Stimulated activated CD4-positive, alpha-beta T cell treated with anti-CD3 and anti-CD28 coated beads, Interleukin-4, amount 100 ng/mL, for 4 hours (primary cell): Measurements from ENCODE around the gene NEUROG3.
"Not testable (repeated sequence)": the region's sequence is repeated elsewhere in the genome, so short reads cannot be mapped to it uniquely, and the experiment has no call there.

Experiments used
- DNase-seq, 2 experiments: peaks; one replicate each; pipeline ENCODE4 v3.0.0-alpha.2; 2020

NEUROG3 gene

DNA sequence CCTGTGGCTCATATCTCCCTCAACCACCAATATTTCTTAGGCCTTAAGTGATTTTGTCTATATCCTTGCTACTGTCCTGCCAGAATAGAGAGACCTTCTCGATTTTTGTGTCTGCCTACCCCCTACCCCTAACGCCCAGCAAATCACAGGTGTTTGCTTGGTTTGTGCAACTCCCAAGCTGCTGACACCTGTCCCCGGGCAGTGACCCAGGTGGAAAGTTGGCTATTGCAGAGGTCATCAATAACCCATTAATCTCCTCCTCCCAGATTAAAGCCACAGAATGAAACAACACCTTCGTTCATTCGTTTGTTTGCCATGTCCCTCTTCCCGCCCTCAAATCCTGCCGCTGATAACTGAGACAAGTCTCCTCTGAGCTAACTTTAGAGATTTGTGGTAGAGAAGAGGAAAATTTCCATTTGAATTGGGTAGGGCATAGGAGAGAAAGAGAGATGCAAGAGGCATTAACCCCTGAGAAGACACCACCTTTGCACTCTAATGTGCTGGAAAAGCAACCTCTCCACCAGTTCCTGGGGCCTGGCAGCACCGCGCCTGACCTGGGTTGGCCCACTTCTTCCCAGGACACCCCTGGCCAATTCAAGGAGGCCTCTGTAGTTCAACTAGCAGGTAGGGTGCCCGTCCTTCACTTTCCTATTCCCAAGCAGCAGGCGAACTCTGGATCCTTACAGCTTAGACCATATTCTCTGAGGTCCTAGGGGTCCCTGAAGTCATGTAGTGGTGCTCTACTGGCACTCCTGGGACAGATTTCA lies 3.0 kb downstream of the NEUROG3 start:
- DNase-seq, result no peak

DNA sequence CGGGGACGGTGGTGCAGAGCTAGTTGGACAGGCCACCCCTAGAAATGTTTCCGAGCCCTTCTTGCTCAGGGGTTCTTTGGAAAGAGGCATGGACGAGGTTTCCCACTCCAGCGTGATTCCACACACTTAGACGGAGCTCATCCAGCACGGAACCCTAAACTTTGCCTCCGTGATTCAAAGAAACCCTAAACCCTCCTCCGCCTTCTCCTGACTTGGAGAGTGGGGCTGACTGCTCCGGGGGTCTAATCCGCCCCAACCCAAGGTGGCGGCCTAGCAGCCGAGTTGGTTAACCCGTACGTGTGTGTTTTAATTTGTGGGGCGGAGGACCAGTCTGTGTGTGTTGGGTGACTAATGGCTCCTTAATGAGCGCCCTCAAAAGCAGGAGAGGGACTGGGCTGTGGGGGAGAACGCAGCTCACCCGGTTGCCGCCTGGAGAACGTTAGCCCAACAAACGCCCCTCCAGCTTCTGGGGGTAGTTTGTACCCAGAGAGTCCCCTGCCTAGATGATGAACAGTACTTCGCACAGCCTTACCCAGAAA lies 3.8 kb downstream of the NEUROG3 start:
- DNase-seq, result no peak

DNA sequence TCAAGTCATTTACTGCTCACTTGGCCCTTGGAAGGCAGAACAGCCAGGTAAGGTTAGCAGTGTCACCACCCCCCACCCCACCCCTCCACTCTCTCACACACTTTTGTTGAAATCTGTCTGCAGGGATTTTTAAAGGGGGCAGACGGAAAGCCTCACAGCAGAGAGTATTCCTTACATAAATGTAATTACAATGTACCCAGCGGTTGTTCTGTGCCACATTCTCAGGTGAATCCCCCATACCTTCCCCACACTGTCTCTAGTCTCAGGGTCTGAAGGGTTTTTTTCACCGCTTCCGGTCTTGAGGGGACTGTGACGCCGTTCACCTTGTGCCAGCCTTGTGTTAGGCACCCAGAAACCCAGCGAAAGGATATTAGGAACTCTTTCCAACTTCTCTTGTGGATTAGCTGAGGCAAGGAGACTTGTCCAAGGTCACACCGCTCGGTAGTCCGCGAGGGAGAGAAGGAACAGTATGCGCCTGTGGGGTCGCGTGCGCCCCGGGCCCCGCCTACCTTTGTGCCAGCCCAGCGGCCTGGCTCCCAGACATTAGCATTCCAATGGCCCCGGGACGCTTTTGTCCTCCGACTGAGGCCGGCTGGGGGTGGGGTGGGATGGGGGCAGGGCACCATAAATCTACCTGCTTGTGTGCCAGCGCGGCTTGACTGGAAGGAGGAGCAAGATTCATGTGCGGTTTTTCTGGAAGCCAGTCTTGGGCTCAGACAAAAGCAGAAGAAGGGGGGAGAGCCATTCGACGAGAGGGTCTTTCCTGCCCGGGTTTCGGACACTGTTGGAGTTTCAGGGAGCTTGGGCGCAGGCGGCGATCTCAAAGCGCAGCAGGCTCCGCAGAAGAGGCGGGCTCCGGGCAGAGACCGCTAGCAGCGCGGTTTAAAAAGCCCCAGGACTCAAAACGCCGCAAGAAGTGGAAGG lies 4.5 kb downstream of the NEUROG3 start:
- DNase-seq, result no peak

DNA sequence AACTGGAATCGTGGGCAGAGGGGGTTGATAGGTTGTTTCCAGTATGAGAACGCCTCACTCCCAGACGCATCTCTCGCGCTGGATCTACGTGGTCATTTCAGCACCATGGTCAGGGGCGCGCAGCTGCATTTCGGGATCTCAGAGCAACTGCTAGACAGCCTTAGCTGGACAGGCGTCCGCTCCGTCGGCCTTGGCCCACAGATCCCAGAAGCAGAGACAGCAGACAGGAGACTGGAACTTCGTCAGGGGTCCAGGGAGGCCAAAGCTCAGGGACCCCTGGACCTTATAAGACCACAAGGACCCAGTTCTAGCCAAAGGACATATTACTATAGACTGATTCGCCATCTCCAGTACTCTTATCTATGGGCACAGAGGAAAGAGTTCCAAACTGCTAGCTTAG lies 5.3 kb downstream of the NEUROG3 start:
- peak in 1 of 2 experiments; percentile 27 for DNase-seq

DNA sequence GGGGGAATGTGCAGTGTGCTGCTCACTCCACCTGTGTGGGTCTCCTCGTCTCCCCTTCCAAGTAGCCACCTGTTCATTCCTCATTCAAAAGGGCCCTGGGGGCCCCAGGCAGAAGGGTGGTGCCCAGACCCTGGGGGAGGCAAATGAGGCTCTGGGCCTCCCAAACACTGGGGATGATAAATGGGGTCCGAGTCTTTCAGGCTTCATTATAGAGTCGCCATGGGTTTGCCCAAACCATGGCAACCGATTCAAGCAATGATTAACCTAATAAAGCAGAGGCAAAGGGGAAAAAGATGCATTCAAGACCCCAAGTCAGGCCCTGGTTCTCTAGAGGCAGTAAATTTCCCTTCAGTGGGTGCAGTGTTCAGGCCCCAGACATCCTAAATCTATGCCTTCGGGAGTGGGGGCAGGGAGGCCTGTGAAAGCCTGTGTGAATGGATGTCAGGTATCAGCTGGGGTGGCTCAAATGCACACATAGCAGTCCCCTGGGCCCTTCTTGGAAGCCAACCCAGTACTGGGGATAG lies 10.4 kb downstream of the NEUROG3 start:
- DNase-seq, result no peak

DNA sequence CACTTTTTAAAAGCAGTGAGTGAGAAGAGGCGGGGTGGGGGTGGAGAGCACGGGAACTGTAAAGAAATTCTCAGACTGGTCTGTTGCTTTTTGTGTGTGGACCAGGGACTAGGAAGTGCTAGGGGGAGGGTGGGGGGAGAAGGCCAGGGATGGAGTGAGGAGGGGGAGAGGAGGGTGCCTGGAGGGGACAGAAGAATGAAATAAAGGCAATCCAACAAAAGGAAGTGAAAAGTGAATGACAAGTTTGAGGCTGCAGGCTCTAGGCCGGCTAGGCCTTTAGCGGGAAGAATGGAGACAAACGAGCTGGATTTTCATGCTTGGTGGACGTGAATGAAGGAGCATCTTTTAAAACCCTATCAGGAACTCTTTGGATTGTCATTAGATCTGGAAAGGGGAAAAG lies 13.7 kb downstream of the NEUROG3 start:
- no peak for DNase-seq

DNA sequence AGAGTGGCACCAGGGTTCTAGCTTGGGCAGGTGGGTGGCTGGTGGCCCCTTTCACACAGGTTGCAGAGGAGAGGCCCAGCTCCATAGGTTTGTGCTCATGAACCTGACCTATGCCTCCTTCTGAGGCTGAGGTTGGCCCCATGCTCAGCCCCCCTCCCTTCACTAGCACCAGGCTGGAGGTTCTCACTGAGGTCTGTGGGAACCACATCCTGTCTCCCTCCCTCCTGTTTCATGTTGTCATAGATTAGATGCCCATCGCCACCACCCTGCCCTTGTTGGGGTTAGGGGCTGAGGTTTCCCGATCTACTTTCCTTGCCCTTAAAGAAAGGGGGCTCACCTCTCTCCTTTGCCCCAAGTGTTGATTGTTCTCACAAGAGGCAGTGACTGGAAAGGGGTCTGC lies 14.7 kb downstream of the NEUROG3 start:
- DNase-seq, result no peak

DNA sequence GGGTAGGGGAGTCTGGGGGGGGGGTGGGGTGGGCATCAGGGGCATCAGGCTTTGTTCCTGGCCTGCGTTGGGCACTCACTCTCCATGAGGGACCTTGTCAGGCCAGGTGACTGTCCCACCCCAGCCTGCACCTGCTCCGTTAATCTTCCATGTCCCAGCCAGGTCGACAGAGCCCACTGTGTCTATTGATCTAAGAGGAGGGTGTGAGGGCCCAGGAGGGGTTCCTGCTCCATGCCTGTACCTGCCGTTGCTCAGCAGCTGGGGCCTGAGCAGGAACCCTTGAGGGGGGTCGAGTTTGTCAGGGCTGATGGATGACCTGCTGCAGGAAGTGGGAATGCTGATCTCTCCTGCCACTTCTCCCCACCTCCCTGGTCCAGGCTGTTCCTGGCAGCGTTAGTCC lies 18.6 kb downstream of the NEUROG3 start:
- no peak for DNase-seq

DNA sequence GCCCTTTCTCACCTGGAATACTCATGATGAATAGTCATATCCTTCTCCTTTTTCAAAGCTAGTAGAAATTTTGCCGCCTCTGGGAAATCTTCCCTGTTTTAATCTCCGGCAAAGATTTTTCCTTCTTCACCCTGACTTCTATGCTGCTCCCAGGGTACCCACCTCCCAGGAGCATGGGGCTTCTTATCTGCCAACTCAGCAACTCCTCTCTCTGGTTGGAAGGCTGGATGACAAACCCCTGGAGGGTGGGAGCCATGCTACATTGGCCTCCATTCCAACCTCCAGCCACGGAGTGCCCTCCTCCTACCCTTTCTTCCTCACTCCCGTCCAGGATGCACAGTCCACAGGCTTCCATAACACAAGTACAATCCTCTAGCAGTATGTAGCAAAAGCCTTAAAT lies 19.9 kb downstream of the NEUROG3 start:
- no peak for DNase-seq

DNA sequence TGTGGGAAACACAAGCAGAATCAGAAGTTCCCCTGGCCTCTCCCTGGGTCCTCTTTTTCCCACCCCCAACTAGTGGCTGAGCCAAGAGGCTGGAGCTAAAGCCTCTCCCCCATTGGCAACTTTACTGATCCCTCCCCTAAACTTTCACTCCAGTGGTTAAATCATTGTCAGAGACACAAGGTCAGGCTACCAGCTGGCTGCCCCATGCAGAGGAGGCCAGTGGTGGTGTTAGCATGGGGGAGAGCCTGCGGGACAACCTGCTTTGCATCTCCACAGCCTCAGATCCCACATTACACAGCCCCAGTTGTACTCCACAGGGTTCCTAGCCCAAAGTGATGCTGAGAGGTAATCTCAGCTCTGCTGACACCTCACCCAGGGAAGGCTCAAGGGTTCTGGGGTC lies 21.0 kb downstream of the NEUROG3 start:
- DNase-seq, result no peak

DNA sequence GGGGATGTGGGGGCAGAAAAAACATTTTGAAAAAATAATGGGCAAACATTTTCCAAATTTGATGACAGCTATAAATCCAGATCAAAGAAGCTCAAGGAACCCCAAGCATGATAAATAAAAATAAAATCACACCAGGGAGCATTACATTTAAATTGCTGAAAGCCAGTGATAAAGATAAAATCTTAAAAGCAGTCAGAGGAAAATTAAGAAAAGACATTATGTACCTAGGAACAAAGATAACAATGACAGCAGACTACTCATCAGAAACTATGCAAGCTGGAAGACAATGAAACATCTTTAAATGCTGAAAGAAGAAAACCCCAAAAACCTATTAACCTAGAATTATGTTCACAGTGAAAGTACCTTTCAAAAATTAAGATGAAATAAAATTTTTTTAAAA lies 23.3 kb downstream of the NEUROG3 start:
- no peak for DNase-seq

DNA sequence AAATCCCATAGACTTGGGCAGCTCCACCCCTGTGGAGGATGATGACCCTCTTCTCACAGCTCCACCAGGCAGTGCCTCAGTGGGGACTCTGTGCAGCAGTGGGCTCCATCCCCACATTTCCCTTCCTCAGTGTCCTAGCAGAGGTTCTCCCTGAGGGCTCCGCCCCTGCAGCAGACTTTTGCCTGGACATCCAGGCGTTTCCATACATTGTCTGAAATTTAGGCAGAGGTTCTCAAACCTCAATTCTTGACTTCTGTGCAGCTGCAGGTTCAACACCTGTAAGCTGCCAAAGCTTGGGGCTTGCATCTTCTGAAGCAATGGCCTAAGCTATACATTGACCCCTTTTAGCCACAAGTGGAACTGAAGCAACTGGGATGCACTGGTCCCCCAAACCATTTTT lies 31.8 kb downstream of the NEUROG3 start:
- no peak for DNase-seq

DNA sequence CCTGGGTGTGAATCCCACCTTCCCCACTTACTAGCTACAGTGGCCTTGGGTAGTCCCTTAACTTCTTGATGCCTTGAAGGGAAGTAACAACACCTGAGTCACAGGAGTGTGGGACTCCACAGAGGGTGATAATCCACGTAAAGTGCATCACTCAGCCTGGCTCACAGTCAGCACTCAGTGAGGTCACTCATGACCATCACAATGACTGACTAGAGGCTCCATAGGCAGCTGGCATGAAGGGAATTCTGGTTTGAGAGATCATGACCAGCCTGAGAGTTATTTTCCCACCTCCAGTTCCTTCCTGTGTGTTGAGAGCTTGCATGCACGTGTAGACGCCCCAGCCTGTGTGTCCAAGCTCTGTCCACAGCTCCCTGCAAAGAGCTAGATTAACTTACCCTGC lies 34.8 kb downstream of the NEUROG3 start:
- no peak for DNase-seq

DNA sequence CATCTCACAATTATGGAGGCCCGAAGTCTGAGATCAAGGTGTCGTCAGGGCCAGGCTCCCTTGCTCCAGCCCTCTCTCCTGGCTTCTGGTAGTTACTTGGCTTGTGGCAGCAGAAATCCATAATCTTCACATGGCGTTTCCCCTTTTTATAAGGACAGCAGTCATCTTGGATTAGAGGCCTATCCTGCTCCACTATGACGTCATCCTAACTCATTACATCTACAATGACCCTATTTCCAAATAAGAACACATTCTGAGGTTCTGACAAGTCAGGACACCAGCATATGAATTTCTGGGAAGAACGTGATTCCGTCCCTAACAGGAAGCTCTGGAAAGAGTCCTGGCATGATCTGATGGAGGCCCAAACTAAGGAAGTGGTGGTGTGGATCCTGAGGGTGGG lies 35.8 kb downstream of the NEUROG3 start:
- DNase-seq, result no peak

DNA sequence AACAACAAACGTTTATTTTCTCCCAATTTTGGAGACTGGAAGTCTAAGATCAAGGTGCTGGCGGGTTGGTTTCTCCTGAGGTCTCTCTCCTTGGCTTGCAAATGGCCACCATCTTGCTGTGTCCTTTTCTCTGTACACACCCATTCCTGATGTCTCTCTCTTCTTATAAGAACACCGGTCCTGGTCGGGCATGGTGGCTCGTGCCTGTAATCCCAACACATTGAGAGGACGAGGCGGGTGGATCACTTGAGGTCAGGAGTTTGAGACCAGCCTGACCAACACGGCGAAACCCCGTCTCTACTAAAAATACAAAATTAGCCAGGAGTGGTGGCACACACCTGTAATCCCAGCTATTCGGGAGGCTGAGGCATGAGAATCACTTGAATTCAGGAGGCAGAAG lies 36.7 kb downstream of the NEUROG3 start:
- DNase-seq, result not testable (repeated sequence)

DNA sequence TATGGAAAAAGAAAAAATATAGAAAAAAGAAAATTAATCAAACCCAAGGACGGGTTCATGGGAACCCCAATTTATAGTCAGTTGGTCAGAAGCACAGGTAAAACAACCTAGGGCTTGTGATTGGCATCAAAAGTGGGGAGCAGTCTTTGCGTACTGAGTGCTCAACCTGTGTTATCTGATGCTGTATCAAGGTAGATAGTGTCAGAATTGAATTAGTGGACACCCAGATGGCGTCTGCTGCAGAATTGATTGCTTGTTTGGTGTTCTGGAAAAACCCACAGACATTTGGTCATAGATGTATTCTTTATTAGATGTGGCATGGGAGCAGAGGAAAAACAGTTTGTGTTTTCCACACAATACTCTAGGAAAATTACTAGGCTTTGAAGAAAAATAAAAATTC lies 39.6 kb downstream of the NEUROG3 start:
- DNase-seq, result no peak

DNA sequence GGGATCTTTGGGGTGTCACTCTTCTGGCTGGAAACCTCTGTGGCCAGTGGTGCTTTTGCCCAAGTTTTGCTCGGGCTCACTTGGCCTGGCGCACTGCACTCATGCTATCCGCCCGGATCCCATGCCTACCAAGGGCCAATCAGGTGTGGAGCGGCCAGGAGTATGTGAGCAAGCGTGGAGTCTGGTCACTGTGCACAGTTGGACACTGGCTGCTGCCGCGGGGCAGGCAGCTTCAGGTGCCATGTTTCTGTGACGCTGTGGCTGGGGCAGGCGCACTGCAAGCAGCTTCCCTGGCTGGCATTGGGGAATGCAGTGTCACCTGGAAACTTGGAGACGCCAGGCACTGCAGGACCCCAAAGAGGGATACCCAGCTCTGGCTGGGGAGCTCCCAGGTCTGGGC lies 45.3 kb downstream of the NEUROG3 start:
- DNase-seq, result no peak
